ENCODE measurements around the gene CDO1.

GRCh38 chr5:115857626-115858349 is 41.3 kb upstream of the CDO1 start:
- TF ChIP-seq POLR2A (IDR thresholded peaks at IDR 0.05) (no peak), CTCF (IDR thresholded peaks at IDR 0.05) (no peak)

Data from testis (tissue), 2 donors.